HUES64 (cell line): ENCODE measurements around the gene CFAP92.
"Not testable (repeated sequence)": the region's sequence is repeated elsewhere in the genome, so short reads cannot be mapped to it uniquely, and the experiment has no call there.

Source experiments
- H3K27ac ChIP-seq: 2 replicates; pipeline ENCODE4 v1.7.0; 2013; ENCODE audit warnings: low read depth, low read length, inconsistent platforms
- H3K27me3 ChIP-seq: 2 replicates; pipeline ENCODE4 v1.6.1; 2013; ENCODE audit warnings: mild to moderate bottlenecking, low read length; ENCODE audit not compliant: insufficient read depth
- H3K36me3 ChIP-seq: 2 replicates; pipeline ENCODE4 v1.6.1; 2013; ENCODE audit warnings: mild to moderate bottlenecking, low read length; ENCODE audit not compliant: insufficient read depth
- H3K4me1 ChIP-seq: 2 replicates; pipeline ENCODE4 v1.6.1; 2013; ENCODE audit warnings: mild to moderate bottlenecking, low read length, moderate library complexity; ENCODE audit not compliant: insufficient read depth
- H3K4me3 ChIP-seq: 2 replicates; pipeline ENCODE4 v1.5.1; 2013; ENCODE audit warnings: mild to moderate bottlenecking, low read length, moderate library complexity
- H3K9ac ChIP-seq: 2 replicates; pipeline ENCODE4 v1.6.1; 2013; ENCODE audit warnings: mild to moderate bottlenecking, low read depth, low read length
- H3K9me3 ChIP-seq: 2 replicates; pipeline ENCODE4 v1.6.1; 2013; ENCODE audit warnings: low read depth, low read length; ENCODE audit not compliant: insufficient read depth
- WGBS: fragments of 150-250, 120-280 bp; methylation state at CpG from one replicate; pipeline ENCODE4 v1.1.7; 2013; ENCODE audit warnings: missing lambda C conversion rate; 5-methylcytosine and 5-hydroxymethylcytosine counted together

CFAP92 gene

DNA sequence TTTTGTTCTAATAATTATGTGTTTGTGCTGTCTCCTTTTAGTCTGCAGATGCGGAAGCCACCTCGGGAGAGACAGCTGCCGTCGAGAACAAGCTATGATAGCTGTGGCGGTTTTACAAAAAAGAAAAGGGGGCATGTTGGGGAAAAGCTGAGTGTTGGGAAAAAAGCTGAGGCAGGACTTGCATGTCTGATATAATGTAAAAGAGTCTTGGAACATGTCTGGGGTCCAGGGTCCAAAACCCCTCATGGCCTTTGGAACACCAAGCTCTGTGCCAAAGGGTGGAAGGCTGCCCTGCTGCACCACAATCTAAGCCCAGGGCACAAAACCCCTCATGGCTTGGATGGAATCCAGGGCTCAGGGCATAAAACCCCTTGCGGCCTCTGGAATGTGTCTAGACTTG lies 69.9 kb downstream of the CFAP92 start:
- H3K4me1 ChIP-seq, H3K27ac ChIP-seq, H3K4me3 ChIP-seq, H3K9ac ChIP-seq, H3K36me3 ChIP-seq, H3K27me3 ChIP-seq: not testable (repeated sequence)
- peaks cover 83% of the 10 kb centered on the region for H3K9me3 ChIP-seq
- WGBS = 90% methylated on average over 6 of the region's 6 CpGs

DNA sequence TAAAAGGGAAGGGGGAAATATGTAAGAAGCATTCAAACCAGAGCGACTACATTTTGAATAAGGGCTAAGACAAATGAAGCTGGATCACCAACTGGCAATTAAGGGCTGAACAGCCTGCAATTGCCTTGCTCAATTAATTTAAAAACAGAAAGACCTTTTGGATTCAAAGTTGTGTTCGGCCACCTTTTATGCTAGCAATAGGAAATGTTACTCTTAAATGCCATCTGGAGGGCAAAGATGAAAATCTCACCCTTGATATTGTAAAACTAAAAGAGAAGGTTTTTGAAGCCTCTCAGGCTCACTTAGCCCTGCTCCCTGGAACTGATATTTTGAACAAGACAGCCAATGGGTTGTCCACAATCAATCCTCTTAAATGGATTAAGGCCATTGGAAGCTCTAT lies 70.3 kb downstream of the CFAP92 start:
- 89% methylated on average over 2 of the region's 2 CpGs for WGBS
- Histone ChIP-seq H3K27me3 (no peaks in the 10 kb centered on the region), H3K36me3 (peaks cover 9% of the 10 kb centered on the region; the same call in 1 of the 2 replicates), H3K9ac (no peak overlapping the region), H3K27ac (no peak overlapping the region), H3K4me3 (no peak overlapping the region), H3K4me1 (no peaks in the 10 kb centered on the region), H3K9me3 (peaks cover 83% of the 10 kb centered on the region)

DNA sequence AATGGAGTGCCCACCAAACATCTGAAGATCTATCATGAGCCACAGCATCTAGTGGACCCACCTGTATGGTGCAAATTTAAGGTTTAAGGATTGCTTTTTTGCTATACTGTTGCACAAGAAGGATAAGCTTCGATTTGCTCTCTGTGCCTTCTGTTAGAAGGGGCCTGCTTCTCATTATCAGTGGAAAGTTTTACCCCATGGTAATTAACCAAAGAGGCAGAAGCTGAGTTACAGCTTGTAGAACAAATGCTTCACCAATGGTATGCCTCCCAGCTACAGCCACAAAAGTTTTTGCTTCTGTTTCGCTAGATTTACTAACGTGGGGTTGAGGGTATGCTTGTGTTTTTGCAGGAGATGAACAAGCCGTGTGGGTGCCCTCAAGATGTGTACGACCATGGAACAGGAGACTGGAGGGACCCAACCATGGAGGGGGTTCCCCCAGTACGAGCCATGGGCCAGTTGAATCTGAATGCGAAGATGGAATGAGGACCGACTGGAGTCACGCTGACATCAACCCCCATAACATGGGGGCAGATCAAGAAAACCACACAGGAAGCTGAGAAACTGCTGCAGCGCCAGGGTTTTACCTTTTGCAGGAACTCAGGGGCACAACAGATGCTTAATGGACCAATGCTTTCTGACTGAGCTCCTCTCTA lies 70.9 kb downstream of the CFAP92 start:
- no peaks in the 10 kb centered on the region for H3K4me1 ChIP-seq
- 91% methylated on average over 10 of the region's 10 CpGs for WGBS
- no peak overlapping the region for H3K9ac ChIP-seq
- no peaks in the 10 kb centered on the region for H3K27me3 ChIP-seq
- peaks cover 14% of the 10 kb centered on the region for H3K36me3 ChIP-seq
- H3K27ac ChIP-seq = no peak overlapping the region
- no peak overlapping the region for H3K4me3 ChIP-seq
- peaks cover 81% of the 10 kb centered on the region for H3K9me3 ChIP-seq

DNA sequence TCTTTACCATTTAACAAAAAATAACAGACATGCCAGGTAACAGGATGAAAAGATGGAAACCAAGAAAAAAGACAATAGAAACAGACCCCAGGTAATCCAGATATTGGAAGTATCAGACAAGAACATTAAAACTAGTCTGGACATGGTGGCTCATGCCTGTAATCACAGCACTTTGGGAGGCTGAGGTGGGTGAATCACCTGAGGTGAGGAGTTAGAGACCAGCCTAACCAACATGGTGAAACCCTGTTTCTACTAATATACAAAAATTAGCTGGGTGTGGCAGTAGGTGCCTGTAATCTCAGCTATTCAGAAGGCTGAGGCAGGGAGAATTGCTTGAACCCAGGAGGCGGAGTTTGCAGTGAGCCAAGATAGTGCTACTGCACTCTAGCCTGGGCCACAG lies 73.9 kb downstream of the CFAP92 start:
- H3K4me3 ChIP-seq = no peak overlapping the region
- WGBS = 100% methylated on average over 1 of the region's 1 CpG

DNA sequence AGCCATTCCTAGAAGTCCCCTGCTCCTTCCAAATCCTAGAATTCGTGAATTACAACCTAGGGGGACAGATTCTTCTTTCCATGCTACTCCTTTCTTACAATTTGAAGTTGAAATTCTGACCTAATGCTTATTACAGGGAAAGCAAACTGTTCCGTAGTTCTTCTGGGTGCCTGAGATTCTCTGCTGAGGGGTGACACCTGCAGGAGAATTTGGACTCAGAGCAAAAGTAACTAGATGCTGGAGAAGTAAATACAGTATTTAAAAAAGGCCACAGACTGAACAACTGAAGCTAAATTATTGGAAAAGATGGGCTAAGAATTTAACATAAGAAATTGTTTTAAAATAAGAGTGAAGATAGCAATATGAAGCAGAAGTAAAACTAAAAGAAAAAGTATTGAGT lies 76.6 kb downstream of the CFAP92 start:
- Histone ChIP-seq H3K4me1 (no peaks in the 10 kb centered on the region), H3K36me3 (peaks cover 70% of the 10 kb centered on the region), H3K9ac (no peak overlapping the region), H3K27ac (no peak overlapping the region), H3K4me3 (no peak overlapping the region), H3K9me3 (peaks cover 42% of the 10 kb centered on the region), H3K27me3 (no peaks in the 10 kb centered on the region)
- 97% methylated on average over 2 of the region's 2 CpGs for WGBS

More for the DNA sequence above, 73.9 kb downstream of the CFAP92 start:
- H3K4me1 ChIP-seq = no peaks in the 10 kb centered on the region
- no peak overlapping the region for H3K27ac ChIP-seq
- no peaks in the 10 kb centered on the region for H3K27me3 ChIP-seq
- H3K9me3 ChIP-seq = peaks cover 65% of the 10 kb centered on the region
- peaks cover 43% of the 10 kb centered on the region for H3K36me3 ChIP-seq
- H3K9ac ChIP-seq = no peak overlapping the region

DNA sequence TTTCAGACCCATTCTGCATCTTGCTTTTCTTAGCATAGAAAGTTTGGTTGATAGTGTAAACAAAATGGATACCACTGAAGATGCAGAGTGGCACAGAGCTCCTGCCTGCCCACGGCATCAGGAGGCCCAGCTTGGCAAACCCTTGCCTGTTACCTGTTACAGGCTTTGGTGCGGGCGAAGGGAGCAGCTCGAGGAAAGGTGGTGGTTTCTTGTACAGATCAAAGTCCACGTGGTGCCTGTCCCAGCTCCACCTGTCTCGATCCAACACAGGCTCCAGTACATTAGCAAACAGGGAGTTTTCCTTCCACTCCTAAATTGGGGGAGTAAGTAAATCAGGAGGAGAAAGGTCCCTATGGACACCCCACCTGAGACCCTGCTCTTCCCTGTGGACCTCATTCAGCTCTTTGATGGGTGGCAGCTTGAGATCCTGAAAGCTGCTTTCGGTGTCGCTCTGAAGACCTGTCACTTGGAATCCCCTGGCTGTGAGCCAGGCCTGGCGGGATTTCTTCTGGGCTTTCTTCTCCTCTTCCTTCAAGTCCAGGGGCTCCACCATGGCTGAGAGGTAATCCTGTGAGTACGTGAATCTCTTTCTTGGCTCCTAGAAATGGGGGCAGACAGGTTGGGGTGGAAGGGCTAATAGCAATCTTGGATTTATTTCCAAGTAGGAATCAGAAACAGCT lies 78.8 kb downstream of the CFAP92 start:
- H3K9me3 ChIP-seq = peaks cover 24% of the 10 kb centered on the region
- no peak overlapping the region for H3K9ac ChIP-seq
- H3K4me1 ChIP-seq = no peaks in the 10 kb centered on the region
- 94% methylated on average over 10 of the region's 10 CpGs for WGBS
- H3K36me3 ChIP-seq = peaks cover 89% of the 10 kb centered on the region
- no peak overlapping the region for H3K27ac ChIP-seq
- no peaks in the 10 kb centered on the region for H3K27me3 ChIP-seq
- H3K4me3 ChIP-seq = no peak overlapping the region

DNA sequence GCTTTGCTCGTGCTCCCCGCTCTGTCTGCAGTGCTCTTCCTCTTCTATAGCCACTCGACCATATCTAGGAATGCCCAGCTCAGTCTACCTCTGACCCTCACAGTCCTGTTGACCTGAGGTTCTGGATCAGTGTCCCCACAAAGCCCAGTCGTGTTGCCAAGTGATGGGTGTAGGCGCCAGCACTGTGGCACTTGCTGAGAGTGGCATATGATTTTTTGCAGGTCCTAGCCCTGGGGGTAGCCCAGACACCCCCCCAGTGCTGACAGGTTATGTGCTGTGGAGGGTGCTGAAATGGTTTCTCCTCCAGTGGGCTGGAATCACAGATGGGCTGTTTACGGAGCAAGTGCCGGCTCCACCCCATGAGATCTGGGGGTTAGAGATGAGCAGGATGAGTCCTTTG lies 82.0 kb downstream of the CFAP92 start:
- no peak overlapping the region for H3K27ac ChIP-seq
- no peak overlapping the region for H3K4me3 ChIP-seq

DNA sequence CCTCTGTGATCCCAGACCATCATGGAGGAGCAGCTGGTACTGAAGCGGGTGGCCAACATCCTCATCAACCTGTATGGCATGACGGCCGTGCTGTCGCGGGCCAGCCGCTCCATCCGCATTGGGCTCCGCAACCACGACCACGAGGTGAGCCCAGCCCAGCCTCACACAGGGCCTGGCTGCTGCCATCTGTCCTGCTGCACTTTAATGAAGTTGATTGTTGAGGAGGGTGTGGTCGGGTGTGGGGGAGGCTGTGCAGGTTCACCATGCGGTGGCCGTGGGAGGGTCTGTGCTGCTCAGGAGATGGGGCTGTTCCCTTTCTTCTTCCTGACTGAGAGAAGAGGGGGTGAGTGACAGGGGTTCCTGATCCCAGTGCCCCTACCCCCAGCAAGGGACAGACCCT lies 83.9 kb downstream of the CFAP92 start:
- Histone ChIP-seq H3K9ac (no peak overlapping the region), H3K4me3 (no peak overlapping the region), H3K9me3 (no peaks in the 10 kb centered on the region), H3K4me1 (no peaks in the 10 kb centered on the region), H3K36me3 (peaks cover 97% of the 10 kb centered on the region), H3K27ac (no peak overlapping the region), H3K27me3 (no peaks in the 10 kb centered on the region)
- 94% methylated on average over 13 of the region's 13 CpGs for WGBS

More for the DNA sequence above, 82.0 kb downstream of the CFAP92 start:
- Histone ChIP-seq H3K9me3 (no peaks in the 10 kb centered on the region), H3K4me1 (no peaks in the 10 kb centered on the region), H3K27me3 (no peaks in the 10 kb centered on the region), H3K9ac (no peak overlapping the region), H3K36me3 (peaks cover 97% of the 10 kb centered on the region)
- WGBS = 94% methylated on average over 7 of the region's 7 CpGs

DNA sequence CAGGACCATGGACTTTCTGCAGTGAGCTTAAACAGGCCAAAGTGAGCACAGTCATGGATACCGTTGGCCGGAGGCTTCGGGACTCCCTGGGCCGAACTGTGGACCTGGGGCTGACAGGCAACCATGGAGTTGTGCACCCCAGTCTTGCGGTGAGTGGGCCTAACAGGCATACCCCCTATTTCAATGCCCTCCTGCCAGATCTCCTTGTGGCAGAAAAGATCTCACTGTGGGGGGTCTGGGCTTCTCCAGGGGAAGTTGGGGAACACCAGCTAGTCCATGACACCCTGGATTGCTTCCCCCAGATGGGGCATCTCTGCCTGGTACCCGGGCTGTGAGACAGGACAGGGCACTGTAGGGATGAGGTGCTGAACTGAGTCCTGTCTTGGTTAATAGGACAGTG lies 84.9 kb downstream of the CFAP92 start:
- WGBS = 96% methylated on average over 6 of the region's 6 CpGs
- Histone ChIP-seq H3K4me1 (no peaks in the 10 kb centered on the region), H3K4me3 (no peak overlapping the region), H3K9ac (no peak overlapping the region), H3K27ac (no peak overlapping the region), H3K36me3 (peaks cover 96% of the 10 kb centered on the region), H3K27me3 (no peaks in the 10 kb centered on the region), H3K9me3 (no peaks in the 10 kb centered on the region)

DNA sequence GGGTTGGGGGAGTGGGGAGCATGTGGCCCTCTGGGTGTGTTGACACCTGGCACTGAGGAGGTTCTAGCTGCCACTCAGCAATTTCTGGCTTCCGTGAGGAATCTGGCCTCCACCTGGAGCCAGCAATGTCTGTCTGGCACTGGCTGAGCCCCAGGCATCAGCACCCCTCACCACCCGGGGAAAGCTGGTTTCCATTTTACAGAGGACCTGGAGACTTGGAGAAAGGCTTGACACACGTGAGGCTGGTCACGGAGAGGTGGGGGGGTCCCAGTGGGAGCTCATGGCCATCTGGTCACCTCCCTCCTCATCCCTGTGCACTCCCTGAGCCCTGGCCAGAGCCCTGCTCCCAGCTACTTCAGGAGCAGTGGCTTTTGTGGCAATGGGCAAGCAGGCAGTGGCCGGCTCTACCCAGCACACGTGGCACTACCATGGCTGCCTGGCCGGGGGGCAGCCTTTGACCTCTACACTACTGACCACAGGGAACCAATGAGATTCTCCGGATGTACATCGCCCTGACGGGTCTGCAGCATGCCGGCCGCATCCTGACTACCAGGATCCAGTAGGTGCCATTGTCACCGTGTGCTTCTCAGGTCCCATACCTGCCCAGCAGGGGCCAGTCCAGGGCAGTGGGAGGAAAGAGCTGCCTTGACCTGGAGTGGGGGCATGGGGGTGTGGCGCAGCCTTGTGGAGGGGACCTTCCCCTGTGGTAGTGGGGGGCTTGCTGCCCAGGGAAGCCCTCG lies 86.0 kb downstream of the CFAP92 start:
- no peaks in the 10 kb centered on the region for H3K27me3 ChIP-seq
- H3K27ac ChIP-seq = no peak overlapping the region
- H3K36me3 ChIP-seq = peaks cover 96% of the 10 kb centered on the region
- H3K4me1 ChIP-seq = no peaks in the 10 kb centered on the region
- no peak overlapping the region for H3K9ac ChIP-seq
- H3K4me3 ChIP-seq = no peak overlapping the region
- H3K9me3 ChIP-seq = no peaks in the 10 kb centered on the region
- 94% methylated on average over 15 of the region's 15 CpGs for WGBS

DNA sequence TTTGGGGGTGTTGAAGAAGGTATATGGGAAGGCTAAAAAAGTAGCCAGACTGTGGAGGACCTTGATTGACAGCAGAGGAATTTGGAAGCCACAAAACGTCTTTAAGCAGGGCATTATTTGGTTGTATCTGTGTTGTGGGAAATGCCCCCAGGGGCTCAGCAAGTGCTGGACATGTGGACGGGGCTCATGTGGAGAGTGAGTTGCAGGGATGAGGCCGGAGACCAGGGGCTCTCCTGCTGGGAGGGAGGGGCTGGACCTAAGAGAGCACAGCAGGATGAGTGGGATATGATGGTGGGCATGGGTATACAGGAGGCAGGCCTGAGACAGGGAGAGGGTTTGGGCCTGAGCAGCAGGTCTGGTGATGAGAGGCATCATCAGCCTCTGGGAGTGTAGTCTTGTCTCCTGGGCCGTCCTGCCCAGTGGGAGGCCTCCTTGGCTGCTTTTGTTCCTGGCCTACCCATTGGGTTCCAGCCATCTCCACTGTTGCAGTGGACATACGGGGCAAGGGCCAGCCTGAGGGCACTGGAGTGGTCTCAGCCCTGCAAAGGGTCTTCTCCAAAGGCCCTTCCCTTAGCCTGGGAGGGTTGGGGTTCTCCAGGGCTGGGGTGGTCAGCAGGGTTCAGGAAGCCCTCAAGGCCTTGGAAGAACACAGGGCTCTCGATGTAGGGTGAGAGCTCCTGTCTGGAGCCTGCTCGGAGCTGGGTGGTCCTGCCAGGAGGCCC lies 86.9 kb downstream of the CFAP92 start:
- Histone ChIP-seq H3K27ac (no peak overlapping the region), H3K4me3 (no peak overlapping the region), H3K9ac (no peak overlapping the region; the same call in 1 of the 2 replicates), H3K4me1 (no peaks in the 10 kb centered on the region), H3K36me3 (peaks cover 96% of the 10 kb centered on the region), H3K27me3 (no peaks in the 10 kb centered on the region), H3K9me3 (no peaks in the 10 kb centered on the region)
- WGBS = 86% methylated on average over 7 of the region's 7 CpGs
